Activated T-helper 2 cell treated with anti-CD3 and anti-CD28 coated beads, Interferon-gamma antibody, Interleukin-2, Interleukin-4, amounts not matched to agents 10 μg/mL and 5 μg/mL and 100 μg/mL, durations not matched to agents 14 hours and 24 hours and 36 hours (primary cell): ENCODE data around the gene JAK1. TPM values are rescaled to one million over a fixed set of nuclear protein-coding genes. Genes with fewer than 3 reads are reported as not detected.
"Not testable (repeated sequence)": the region's sequence is repeated elsewhere in the genome, so short reads cannot be mapped to it uniquely, and the experiment has no call there.

Experiments used
- DNase-seq: peaks from one replicate; pipeline ENCODE4 v3.0.0; 2021; ENCODE audit warnings: low spot score
- H3K27ac Mint-ChIP-seq: one replicate; pipeline ENCODE4 v1.8.0; 2021; ENCODE audit warnings: mixed read lengths
- H3K27me3 Mint-ChIP-seq: one replicate; pipeline ENCODE4 v1.8.0; 2021; ENCODE audit warnings: low read depth, mixed read lengths
- H3K36me3 Mint-ChIP-seq: one replicate; pipeline ENCODE4 v1.8.0; 2021; ENCODE audit warnings: low read depth, mixed read lengths
- H3K4me1 Mint-ChIP-seq: one replicate; pipeline ENCODE4 v1.8.0; 2021; ENCODE audit warnings: low read depth, mixed read lengths
- H3K4me3 Mint-ChIP-seq: one replicate; pipeline ENCODE4 v1.8.0; 2021; ENCODE audit warnings: low read depth, mild to moderate bottlenecking, moderate library complexity, mixed read lengths
- H3K9me3 Mint-ChIP-seq: one replicate; pipeline ENCODE4 v1.8.0; 2021; ENCODE audit warnings: mixed read lengths
- intact Hi-C: fragments of 100-400 bp; cut with micrococcal nuclease; formaldehyde crosslinking; loops from one replicate; pipeline ENCODE4 v1.15.1; 2023
- total RNA-seq: library from RNA; stranded (reverse); gene quantifications from 2 replicates; pipeline ENCODE4 v1.2.3, GENCODE V29; 2022

The JAK1 gene
- total RNA-seq, 1 donor from 2014 or later: 99.9 TPM

DNA sequence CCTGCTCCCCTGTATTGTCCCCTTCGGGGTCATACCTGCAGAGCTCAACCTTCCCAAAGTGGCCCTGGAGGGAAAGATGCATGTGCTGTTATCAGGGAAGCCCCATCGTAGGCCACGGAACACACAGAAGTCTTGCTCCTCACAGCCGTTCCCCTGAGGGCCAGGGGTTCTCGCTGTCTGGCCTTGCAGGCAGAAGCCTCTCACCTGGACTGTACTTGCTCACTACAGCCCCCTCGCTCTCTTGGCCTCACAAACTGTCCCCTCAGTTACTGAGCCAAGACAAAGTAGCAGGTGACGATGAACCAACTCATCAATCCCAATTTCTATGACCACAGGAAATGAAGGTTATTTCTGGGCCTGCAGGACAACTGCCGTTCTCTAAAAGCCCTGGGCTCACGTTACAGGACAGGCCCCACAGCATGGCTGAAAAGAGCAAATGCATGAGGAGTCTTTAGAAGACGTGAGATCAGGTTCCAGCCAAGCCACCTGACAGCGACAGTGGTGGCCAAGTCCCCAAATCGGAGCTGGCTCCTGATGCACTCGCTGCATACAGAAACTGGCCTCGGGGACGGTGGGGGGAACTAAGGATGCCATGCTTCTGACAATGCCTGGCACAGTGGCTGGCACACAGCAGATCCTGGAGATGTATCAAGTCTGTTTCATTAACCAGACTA is 126.5 kb downstream of the JAK1 start:
- peaks cover 79% of the 10 kb centered on the region for H3K36me3 Mint-ChIP-seq
- H3K27ac Mint-ChIP-seq: no peak overlapping the region
- DNase-seq: no peak
- no peak overlapping the region for H3K4me3 Mint-ChIP-seq
- H3K27me3 Mint-ChIP-seq: no peaks in the 10 kb centered on the region
- no peaks in the 10 kb centered on the region for H3K4me1 Mint-ChIP-seq
- H3K9me3 Mint-ChIP-seq: no peaks in the 10 kb centered on the region
- intact Hi-C loops: no loop called here

DNA sequence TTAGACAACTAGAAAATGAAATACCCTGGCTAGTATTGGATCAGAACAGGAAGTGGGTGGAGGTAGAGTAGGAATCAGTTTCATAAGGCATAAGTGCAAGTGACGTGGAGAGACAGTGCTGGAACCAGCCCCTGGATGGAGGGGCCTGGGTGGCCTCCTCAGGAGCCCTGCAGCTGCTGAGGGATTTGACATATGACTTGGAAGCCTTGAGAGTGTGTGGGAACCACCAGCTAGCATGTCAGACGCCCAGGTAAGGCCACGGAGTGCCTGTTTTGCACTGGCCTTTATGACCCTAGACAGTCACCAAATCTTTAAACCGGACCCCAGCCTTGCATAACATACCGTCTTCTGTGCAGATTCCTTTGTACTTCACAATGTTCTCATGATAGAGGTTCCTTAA is 127.1 kb downstream of the JAK1 start:
- peaks cover 79% of the 10 kb centered on the region for H3K36me3 Mint-ChIP-seq
- no peak overlapping the region for H3K27ac Mint-ChIP-seq
- no peak overlapping the region for H3K4me3 Mint-ChIP-seq
- H3K4me1 Mint-ChIP-seq: no peaks in the 10 kb centered on the region
- H3K27me3 Mint-ChIP-seq: no peaks in the 10 kb centered on the region
- intact Hi-C loops: no loop called here
- no peak for DNase-seq
- H3K9me3 Mint-ChIP-seq: no peaks in the 10 kb centered on the region

DNA sequence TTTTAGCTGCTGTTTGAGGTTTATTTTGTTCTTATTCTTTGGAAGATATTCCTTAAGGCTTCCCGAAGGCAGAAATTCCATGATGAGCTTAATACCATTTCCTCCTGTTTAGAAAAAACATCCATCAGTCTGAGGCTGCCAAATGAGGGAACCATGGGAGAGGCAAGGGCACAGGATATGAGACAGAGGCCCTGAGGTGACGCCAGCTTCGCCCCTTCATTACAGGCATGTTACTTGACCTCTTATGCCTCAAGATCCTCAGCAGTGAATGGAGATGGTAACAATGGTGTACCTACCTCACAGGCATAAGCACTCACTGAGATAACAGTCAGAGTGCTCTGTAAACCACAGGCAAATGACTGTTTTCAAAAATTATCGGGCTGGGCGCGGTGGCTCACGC is 127.9 kb downstream of the JAK1 start:
- Mint-ChIP-seq H3K9me3 (no peaks in the 10 kb centered on the region), H3K4me3 (no peak overlapping the region), H3K4me1 (no peaks in the 10 kb centered on the region), H3K27ac (no peak overlapping the region), H3K27me3 (no peaks in the 10 kb centered on the region), H3K36me3 (peaks cover 79% of the 10 kb centered on the region)
- intact Hi-C loops: no loop called here
- no peak for DNase-seq

DNA sequence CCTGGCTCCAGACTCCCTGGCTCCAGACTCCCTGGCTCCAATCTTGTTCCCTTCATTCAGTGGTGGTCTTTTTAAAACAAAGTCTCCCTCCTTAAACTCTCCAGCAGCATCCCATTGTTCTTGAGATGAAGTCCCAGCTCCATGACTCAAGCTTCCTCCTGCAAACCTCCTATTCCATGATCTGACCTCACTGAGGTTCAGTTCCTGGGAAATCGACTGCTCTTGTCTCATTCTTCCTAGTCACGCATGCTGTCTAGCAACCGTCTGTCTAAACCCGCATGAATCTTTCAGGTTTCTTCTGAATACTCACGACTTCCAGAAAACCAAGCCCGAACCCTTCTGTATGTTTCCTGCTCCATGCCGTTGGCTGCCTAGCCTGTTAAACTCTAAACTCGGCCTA is 129.5 kb downstream of the JAK1 start:
- peaks cover 88% of the 10 kb centered on the region for H3K36me3 Mint-ChIP-seq
- H3K27ac Mint-ChIP-seq: no peak overlapping the region
- DNase-seq: no peak
- intact Hi-C loops: no loop called here
- no peaks in the 10 kb centered on the region for H3K27me3 Mint-ChIP-seq
- H3K4me1 Mint-ChIP-seq: no peaks in the 10 kb centered on the region
- no peak overlapping the region for H3K4me3 Mint-ChIP-seq
- H3K9me3 Mint-ChIP-seq: no peaks in the 10 kb centered on the region

DNA sequence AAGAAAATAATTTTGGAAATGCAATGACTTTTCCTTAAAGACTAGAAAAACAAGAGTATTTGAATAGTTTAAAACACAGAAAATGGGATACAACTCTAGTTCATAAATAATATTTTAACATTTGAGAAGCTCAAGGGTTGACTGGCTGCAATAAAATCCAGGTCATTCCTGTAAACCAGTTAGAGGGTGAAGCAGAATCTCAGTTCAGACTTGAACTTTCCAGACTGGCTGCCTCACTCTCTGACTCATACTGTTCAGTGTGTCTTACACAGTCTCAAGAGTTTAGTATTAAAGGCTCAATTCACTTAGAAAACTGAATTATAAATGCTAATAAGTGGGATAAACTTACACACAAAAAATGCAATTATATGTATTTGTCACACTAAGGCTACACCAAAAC is 131.6 kb downstream of the JAK1 start:
- no peak overlapping the region for H3K4me3 Mint-ChIP-seq
- no peaks in the 10 kb centered on the region for H3K4me1 Mint-ChIP-seq
- no peak for DNase-seq
- H3K27ac Mint-ChIP-seq: no peak overlapping the region
- H3K36me3 Mint-ChIP-seq: peaks cover 68% of the 10 kb centered on the region
- H3K9me3 Mint-ChIP-seq: no peaks in the 10 kb centered on the region
- no peaks in the 10 kb centered on the region for H3K27me3 Mint-ChIP-seq
- intact Hi-C loops: no loop called here

DNA sequence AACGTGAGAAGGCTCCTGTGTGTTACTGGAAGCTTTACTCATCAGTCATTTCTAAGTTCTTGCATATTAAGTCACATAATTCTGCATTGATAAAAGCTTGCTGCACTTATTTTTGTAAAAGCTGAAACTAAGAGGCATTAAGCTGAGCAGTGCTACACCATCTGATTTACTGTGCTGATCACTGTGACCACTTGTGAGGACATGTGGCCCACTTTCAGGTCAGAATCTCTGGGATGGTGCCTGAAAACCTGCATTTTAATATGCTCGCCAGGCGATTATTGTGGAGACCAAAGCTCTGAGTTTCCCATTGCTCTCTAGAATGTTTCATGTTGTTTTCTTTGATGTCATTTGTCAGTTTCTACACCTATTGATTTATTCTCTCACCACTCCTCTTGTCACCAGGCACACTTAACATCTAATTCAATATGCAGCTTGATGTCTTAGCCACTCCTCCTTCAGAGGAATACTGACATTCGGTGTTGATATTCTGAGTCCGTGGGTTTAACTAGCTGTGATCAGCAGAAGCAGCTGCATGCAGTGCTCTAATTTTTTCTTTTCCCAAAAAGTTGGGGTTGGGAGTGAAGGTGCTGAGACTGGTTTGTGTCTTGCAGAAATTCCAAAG is 136.2 kb downstream of the JAK1 start:
- H3K9me3 Mint-ChIP-seq: no peaks in the 10 kb centered on the region
- no peak overlapping the region for H3K4me3 Mint-ChIP-seq
- peaks cover 22% of the 10 kb centered on the region for H3K4me1 Mint-ChIP-seq
- peaks cover 29% of the 10 kb centered on the region for H3K36me3 Mint-ChIP-seq
- H3K27ac Mint-ChIP-seq: no peak overlapping the region
- intact Hi-C loops: no loop called here
- no peaks in the 10 kb centered on the region for H3K27me3 Mint-ChIP-seq
- DNase-seq: no peak

DNA sequence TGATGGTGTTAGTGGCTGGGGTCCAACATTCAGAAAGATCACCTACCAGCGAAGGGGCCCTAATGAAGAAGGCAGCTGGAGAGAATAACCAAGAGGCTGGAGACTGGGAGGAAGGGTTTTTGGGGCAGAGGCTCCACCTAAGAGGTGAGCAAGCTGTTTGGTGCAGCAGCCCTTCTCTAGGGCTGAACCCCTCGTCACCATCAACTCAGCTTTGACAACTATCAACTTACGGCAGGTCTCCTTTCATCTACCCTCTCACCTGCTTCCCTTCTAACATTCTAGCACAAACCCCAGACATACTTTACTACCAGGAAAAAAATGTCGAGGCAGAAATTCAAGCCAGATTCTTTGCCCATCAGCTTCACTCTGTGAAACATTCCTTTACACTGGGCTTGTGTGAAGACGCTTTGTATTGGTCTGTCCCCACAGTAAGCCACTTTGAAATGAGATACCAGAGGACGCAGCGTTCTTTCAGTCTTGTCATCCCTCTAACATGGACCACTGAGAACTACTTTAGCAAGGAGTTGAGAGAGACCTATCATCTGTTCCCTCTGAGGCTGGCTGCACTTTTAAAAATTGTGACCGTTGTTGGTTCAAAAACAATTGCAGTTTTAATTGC is 136.8 kb downstream of the JAK1 start:
- DNase-seq: no peak
- Mint-ChIP-seq H3K4me3 (no peak overlapping the region), H3K27me3 (no peaks in the 10 kb centered on the region), H3K4me1 (peaks cover 22% of the 10 kb centered on the region), H3K36me3 (peaks cover 25% of the 10 kb centered on the region), H3K9me3 (no peaks in the 10 kb centered on the region), H3K27ac (no peak overlapping the region)
- intact Hi-C loops: loop anchor here (5.0 kb wide), 1 partner anchor 858 kb away; no protein-coding TSS in a partner anchor

DNA sequence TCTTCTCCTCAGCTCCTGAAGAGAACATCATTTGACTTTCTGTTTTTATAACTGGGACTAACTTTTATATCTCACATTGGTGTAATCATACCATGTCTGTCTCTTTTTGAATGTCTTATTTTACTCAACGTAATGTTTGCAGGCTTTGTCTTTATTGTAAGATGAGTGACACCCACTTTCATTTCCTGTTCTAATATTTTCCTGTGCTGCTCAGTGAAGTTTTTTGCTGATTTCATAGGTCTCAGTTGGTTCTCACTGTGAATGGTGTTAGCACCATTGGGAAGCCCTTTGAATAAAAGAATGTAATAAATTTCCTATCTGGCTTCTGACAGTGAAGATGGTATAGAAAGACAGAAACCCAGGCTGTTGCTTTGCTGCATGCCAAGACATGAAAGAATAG is 137.5 kb downstream of the JAK1 start:
- intact Hi-C loops: loop anchor here (5.0 kb wide), 1 partner anchor 858 kb away; no protein-coding TSS in a partner anchor
- no peak overlapping the region for H3K4me3 Mint-ChIP-seq
- no peak for DNase-seq

DNA sequence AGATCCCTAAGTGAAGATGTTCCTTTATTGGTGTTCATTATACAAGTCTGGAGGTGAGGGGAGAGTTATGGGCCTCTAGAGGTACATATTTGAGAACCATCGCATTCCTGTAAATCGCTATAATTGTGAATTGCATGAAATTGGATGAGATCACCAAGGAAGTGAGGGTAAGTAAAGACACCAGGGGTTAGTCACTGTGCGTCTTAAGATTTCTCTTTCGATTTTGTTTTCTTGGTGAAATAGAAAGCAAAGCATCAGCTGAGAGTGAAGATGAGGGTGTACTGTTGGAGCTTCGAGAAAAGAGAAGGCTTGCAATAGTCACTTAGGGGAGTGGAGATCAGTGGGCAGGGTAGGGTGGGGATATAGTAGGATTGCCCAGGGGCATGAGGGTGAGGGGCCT is 139.4 kb downstream of the JAK1 start:
- Mint-ChIP-seq H3K27ac (peak overlapping the region; percentile 2), H3K9me3 (no peaks in the 10 kb centered on the region), H3K4me3 (no peak overlapping the region), H3K36me3 (peaks cover 2% of the 10 kb centered on the region), H3K27me3 (peaks cover 9% of the 10 kb centered on the region), H3K4me1 (peaks cover 27% of the 10 kb centered on the region)
- intact Hi-C loops: loop anchor here (5.0 kb wide), 1 partner anchor 860 kb away; no protein-coding TSS in a partner anchor
- no peak for DNase-seq

More for the DNA sequence above, 137.5 kb downstream of the JAK1 start:
- Mint-ChIP-seq H3K27me3 (peaks cover 5% of the 10 kb centered on the region), H3K9me3 (no peaks in the 10 kb centered on the region), H3K36me3 (peaks cover 18% of the 10 kb centered on the region), H3K4me1 (peaks cover 27% of the 10 kb centered on the region), H3K27ac (peak overlapping the region; percentile 22)

DNA sequence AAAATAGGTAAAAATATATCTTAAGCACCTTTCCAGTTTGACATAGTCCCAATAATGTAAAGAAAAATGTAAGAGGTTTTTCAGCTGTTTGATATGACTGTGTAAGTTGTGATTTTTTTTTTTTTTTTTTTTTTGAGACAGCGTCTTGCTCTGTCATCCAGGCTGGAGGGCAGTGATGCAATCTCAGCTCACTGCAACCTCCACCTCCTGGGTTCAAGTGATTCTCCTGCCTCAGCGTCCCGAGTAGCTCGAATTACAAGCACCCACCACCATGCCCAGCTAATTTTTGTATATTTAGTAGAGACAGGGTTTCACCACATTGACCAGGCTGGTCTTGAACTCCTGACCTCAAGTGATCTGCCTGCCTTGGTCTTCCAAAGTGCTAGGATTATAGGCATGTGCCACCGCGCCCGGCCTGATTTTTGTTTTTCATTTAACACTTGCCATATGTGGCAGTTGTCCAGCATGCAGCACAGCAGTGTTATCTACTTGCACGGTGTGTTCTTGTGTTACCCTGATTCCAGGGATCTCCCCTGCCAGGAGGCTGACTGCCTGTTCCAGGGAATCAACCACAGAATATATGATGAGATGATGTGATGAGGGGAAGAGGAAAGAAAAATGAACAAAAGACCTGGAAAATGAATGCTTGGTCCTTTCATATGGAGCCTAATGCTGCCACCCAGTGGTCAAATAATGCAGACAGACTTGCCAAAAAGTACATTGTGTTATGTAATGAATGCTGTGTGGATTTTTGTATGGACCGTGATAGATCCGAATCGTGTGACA is 142.5 kb downstream of the JAK1 start:
- no peak overlapping the region for H3K4me3 Mint-ChIP-seq
- no peaks in the 10 kb centered on the region for H3K9me3 Mint-ChIP-seq
- H3K4me1 Mint-ChIP-seq: peaks cover 20% of the 10 kb centered on the region
- DNase-seq: peak; percentile 31
- intact Hi-C loops: loop anchor here (1.0 to 2.0 kb wide), 3 partner anchors 79 to 555 kb away; partner anchors contain the start of gene RAVER2
- no peak overlapping the region for H3K27ac Mint-ChIP-seq
- no peaks in the 10 kb centered on the region for H3K36me3 Mint-ChIP-seq
- H3K27me3 Mint-ChIP-seq: peaks cover 9% of the 10 kb centered on the region

DNA sequence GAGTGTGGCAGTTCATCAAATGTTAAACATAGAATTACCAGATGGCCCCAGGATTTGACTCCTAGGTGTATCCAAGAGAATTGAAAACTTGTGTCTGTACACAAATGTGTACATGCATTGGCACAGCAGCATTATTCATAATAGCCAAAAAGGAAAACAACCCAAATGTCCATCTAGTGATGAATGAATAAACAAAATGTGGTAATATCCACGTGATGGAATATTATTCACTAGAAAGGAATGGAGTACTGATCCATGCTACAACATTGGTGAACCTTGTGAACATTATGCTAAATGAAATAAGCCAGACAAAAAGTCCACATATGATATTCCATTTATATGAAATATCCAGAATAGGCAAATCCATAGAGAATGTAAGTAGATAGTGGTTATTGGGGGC is 143.7 kb downstream of the JAK1 start:
- DNase-seq: no peak
- Mint-ChIP-seq H3K4me3 (no peak overlapping the region), H3K4me1 (peaks cover 14% of the 10 kb centered on the region), H3K27me3 (peaks cover 9% of the 10 kb centered on the region), H3K27ac (no peak overlapping the region), H3K36me3 (no peaks in the 10 kb centered on the region), H3K9me3 (no peaks in the 10 kb centered on the region)
- intact Hi-C loops: no loop called here

DNA sequence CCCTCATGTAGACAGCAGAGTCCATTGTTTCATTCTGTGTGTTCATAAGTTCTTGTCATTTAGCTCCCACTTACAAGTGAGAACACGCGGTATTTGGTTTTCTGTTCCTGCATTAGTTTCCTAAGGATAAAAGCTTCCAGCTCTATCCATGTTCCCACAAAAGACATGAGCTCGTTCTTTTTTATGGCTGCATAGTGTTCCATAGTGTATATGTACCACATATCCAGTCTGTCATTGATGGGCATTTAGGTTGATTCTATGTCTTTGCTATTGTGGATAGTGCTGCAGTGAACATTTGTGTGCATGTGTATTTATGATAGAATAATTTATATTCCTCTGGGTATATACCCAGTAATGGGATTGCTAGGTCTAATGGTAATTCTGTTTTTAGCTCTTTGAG is 145.8 kb downstream of the JAK1 start:
- H3K36me3 Mint-ChIP-seq, DNase-seq, intact Hi-C loops, H3K4me1 Mint-ChIP-seq, H3K9me3 Mint-ChIP-seq, H3K27me3 Mint-ChIP-seq, H3K4me3 Mint-ChIP-seq, H3K27ac Mint-ChIP-seq: not testable (repeated sequence)
